Suprapubic skin (tissue), 4 donors: Measurements from ENCODE around the gene MAP2K5. TPM values are rescaled to one million over a fixed set of nuclear protein-coding genes. Genes with fewer than 3 reads are reported as not detected.

Experiments
- DNase-seq, 2 donors: peaks; one replicate each; pipeline ENCODE4 v3.0.0-alpha.2; 2019; ENCODE audit warnings: low spot score in 2 of 2
- H3K27ac ChIP-seq: fragments of 200-600 bp; sonication (generic); one replicate; pipeline ENCODE4 v1.5.1; 2019
- H3K27me3 ChIP-seq: fragments of 200-600 bp; sonication (generic); one replicate; pipeline ENCODE4 v1.5.1; 2019
- H3K36me3 ChIP-seq: fragments of 200-600 bp; sonication (generic); one replicate; pipeline ENCODE4 v1.5.1; 2019
- H3K4me1 ChIP-seq: fragments of 200-600 bp; sonication (generic); one replicate; pipeline ENCODE4 v1.5.1; 2019
- H3K4me3 ChIP-seq: fragments of 200-600 bp; sonication (generic); one replicate; pipeline ENCODE4 v1.5.1; 2019; ENCODE audit warnings: mild to moderate bottlenecking
- H3K9me3 ChIP-seq: fragments of 200-600 bp; sonication (generic); one replicate; pipeline ENCODE4 v1.5.1; 2019
- CTCF ChIP-seq, 2 donors: fragments of 200-600 bp in 1 of 2; fragments of 450-650 bp in 1 of 2; sonication (generic) in 1 of 2; IDR thresholded peaks; one replicate each; pipeline ENCODE4 v1.5.1; 2016 to 2019; ENCODE audit warnings: antibody characterized with exemption in 2 of 2, mild to moderate bottlenecking in 1 of 2, moderate library complexity in 1 of 2
- EP300 ChIP-seq: sonication (generic); formaldehyde crosslinking; IDR thresholded peaks from one replicate; pipeline ENCODE4 v1.6.1; 2017; ENCODE audit warnings: antibody characterized with exemption
- POLR2A ChIP-seq, 2 donors: fragments of 450-650 bp; IDR thresholded peaks; one replicate each; pipeline ENCODE4 v1.6.1; 2017; ENCODE audit warnings: antibody characterized with exemption in 2 of 2, mild to moderate bottlenecking in 2 of 2, moderate library complexity in 2 of 2
- POLR2AphosphoS5 ChIP-seq, 3 donors: sonication (generic); formaldehyde crosslinking; IDR thresholded peaks; one replicate each; pipeline ENCODE4 v1.6.1; 2017; ENCODE audit warnings: antibody characterized with exemption in 3 of 3
- WGBS: methylation state at CpG from one replicate; pipeline ENCODE4 v1.1.5; 2018; 5-methylcytosine and 5-hydroxymethylcytosine counted together
- total RNA-seq, 4 donors: library from RNA; depleted of rRNA; stranded (reverse); fragments of >200 nt; gene quantifications; one replicate each; pipeline ENCODE4 v1.1.0, GENCODE V29; 2016

The MAP2K5 gene
- total RNA-seq, 4 donors from 2014 or later: 9.5 to 18.5 (median 10.2) TPM

- Histone ChIP-seq H3K27me3 (no peaks in the 10 kb centered on the region), H3K9me3 (no peaks in the 10 kb centered on the region), H3K4me3 (no peak overlapping the region), H3K36me3 (peaks cover 2% of the 10 kb centered on the region), H3K27ac (no peak overlapping the region), H3K4me1 (no peaks in the 10 kb centered on the region)
- WGBS: 87% methylated on average over 1 of the region's 1 CpG
- no peak for TF ChIP-seq POLR2A (IDR thresholded peaks at IDR 0.05)
- no peak for TF ChIP-seq EP300
- no peak for TF ChIP-seq POLR2AphosphoS5 (IDR thresholded peaks at IDR 0.05)
- TF ChIP-seq CTCF (IDR thresholded peaks at IDR 0.05): no peak
- no peak for DNase-seq
Observed at GRCh38 chr15:67534360-67534759, 8.1 kb upstream of the MAP2K5 start.

- H3K4me3 ChIP-seq: no peak overlapping the region
- TF ChIP-seq CTCF (IDR thresholded peaks at IDR 0.05): no peak
- TF ChIP-seq EP300: no peak
- TF ChIP-seq POLR2A (IDR thresholded peaks at IDR 0.05): no peak
- no peak for TF ChIP-seq POLR2AphosphoS5 (IDR thresholded peaks at IDR 0.05)
Observed at GRCh38 chr15:67537771-67538170, 4.7 kb upstream of the MAP2K5 start.

GRCh38 chr15:67543348-67543718 is 830 bp downstream of the MAP2K5 start:
- Histone ChIP-seq H3K36me3 (peaks cover 8% of the 10 kb centered on the region), H3K4me1 (peaks cover 38% of the 10 kb centered on the region), H3K27ac (peak overlapping the region; percentile 90), H3K4me3 (peak overlapping the region; percentile 91), H3K27me3 (no peaks in the 10 kb centered on the region), H3K9me3 (no peaks in the 10 kb centered on the region)
- DNase-seq: peak in 1 of 2 donors; percentile 64
- 38% methylated on average over 2 of the region's 7 CpGs for WGBS
- TF ChIP-seq EP300: no peak
- no peak for TF ChIP-seq CTCF (IDR thresholded peaks at IDR 0.05)
- TF ChIP-seq POLR2A (IDR thresholded peaks at IDR 0.05): no peak
- no peak for TF ChIP-seq POLR2AphosphoS5 (IDR thresholded peaks at IDR 0.05)

More at GRCh38 chr15:67537771-67538170, 4.7 kb upstream of the MAP2K5 start:
- no peaks in the 10 kb centered on the region for H3K36me3 ChIP-seq
- H3K27me3 ChIP-seq: no peaks in the 10 kb centered on the region
- no peaks in the 10 kb centered on the region for H3K9me3 ChIP-seq
- no peak overlapping the region for H3K27ac ChIP-seq
- DNase-seq: no peak
- H3K4me1 ChIP-seq: peaks cover 3% of the 10 kb centered on the region
- WGBS: 98% methylated on average over 1 of the region's 1 CpG

GRCh38 chr15:67544475-67544874 is 2.0 kb downstream of the MAP2K5 start:
- WGBS: 79% methylated on average over 3 of the region's 3 CpGs
- Histone ChIP-seq H3K27me3 (no peaks in the 10 kb centered on the region), H3K4me3 (no peak overlapping the region), H3K36me3 (peaks cover 8% of the 10 kb centered on the region), H3K4me1 (peaks cover 43% of the 10 kb centered on the region), H3K27ac (no peak overlapping the region), H3K9me3 (no peaks in the 10 kb centered on the region)
- DNase-seq: no peak
- no peak for TF ChIP-seq CTCF (IDR thresholded peaks at IDR 0.05)
- no peak for TF ChIP-seq POLR2AphosphoS5 (IDR thresholded peaks at IDR 0.05)
- TF ChIP-seq EP300: no peak
- TF ChIP-seq POLR2A (IDR thresholded peaks at IDR 0.05): no peak

- peaks cover 43% of the 10 kb centered on the region for H3K4me1 ChIP-seq
- no peak for DNase-seq
- H3K27me3 ChIP-seq: no peaks in the 10 kb centered on the region
Observed at GRCh38 chr15:67545864-67546263, 3.4 kb downstream of the MAP2K5 start.

More at GRCh38 chr15:67545864-67546263, 3.4 kb downstream of the MAP2K5 start:
- Histone ChIP-seq H3K4me3 (no peak overlapping the region), H3K36me3 (peaks cover 15% of the 10 kb centered on the region), H3K9me3 (no peaks in the 10 kb centered on the region), H3K27ac (no peak overlapping the region)
- WGBS: 68% methylated on average over 3 of the region's 3 CpGs
- TF ChIP-seq CTCF (IDR thresholded peaks at IDR 0.05): no peak
- no peak for TF ChIP-seq POLR2A (IDR thresholded peaks at IDR 0.05)
- no peak for TF ChIP-seq POLR2AphosphoS5 (IDR thresholded peaks at IDR 0.05)
- no peak for TF ChIP-seq EP300
